ENCODE measurements around the gene AMDHD2.
"Not testable (repeated sequence)": the region's sequence is repeated elsewhere in the genome, so short reads cannot be mapped to it uniquely, and the experiment has no call there.

DNA sequence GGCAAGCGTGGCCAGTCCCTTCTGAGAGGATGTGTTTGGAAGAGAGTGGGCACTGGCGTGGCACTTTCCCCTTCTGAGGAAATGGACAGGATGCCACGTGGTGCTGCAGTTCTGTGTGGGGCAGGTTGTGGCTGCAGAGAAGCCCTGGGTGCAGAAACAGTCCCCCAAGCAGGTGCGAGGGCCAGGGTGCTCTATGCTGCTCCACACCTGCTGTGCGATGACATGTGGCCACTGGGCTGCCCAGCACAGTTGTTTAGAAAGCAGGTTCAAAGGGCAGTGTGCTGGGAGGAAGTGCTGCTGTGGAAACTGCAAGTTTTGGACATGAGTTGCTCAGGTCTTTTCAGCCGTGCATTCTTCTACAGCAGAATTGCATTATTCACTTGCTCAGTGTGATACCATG is 21.2 kb downstream of the AMDHD2 start:
- TF ChIP-seq SUZ12 (IDR thresholded peaks at IDR 0.05; ENCODE audit: extremely low read depth, insufficient read depth, insufficient read length); YY1 (IDR thresholded peaks at IDR 0.05; ENCODE audit: insufficient read depth, insufficient read length): not testable (repeated sequence)
